Measurements from ENCODE around the gene GNPNAT1.

GRCh38 chr14:52790756-52791222, 618 bp downstream of the GNPNAT1 start:
- TF ChIP-seq POLR2A (IDR thresholded peaks at IDR 0.05), result no peak
- no peak for TF ChIP-seq CTCF (IDR thresholded peaks at IDR 0.05)
